ENCODE results near the gene RPS19.
"Not testable (repeated sequence)": the region's sequence is repeated elsewhere in the genome, so short reads cannot be mapped to it uniquely, and the experiment has no call there.

The RPS19 gene

DNA sequence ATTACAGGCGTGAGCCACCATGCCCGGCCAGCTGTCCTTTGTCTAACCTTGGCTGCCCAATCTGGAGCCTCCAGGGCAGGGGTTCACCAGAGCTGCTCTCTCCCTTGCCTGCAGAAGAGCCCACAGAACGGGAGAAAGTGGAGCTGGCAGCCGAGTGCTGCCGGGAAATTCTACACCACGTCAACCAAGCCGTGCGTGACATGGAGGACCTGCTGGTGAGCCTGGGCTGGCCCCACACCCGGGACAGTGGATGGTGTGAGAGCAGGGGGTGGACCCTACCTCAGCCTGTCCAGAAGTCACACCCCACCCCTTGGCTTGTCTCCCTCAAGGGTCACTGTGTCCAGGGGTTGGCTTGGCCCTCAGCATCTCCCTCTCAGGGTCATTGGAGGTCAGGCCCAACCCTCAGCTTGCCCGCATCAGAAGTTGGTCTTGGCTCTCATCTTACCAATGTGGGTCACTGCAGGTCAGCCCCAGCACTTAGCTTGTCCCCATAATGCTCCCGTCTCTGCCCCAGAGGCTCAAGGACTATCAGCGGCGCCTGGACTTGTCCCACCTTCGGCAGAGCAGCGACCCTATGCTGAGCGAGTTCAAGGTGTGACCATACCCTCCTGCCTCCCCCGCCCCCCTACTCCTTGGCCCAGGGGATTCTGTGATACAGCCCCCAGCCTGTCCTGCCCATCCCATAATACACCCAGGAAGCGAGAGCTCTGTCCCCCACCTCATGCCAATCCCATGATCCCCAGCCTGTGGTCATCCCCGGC, 43.3 kb downstream of the RPS19 start:
- DNase-seq: no peak

DNA sequence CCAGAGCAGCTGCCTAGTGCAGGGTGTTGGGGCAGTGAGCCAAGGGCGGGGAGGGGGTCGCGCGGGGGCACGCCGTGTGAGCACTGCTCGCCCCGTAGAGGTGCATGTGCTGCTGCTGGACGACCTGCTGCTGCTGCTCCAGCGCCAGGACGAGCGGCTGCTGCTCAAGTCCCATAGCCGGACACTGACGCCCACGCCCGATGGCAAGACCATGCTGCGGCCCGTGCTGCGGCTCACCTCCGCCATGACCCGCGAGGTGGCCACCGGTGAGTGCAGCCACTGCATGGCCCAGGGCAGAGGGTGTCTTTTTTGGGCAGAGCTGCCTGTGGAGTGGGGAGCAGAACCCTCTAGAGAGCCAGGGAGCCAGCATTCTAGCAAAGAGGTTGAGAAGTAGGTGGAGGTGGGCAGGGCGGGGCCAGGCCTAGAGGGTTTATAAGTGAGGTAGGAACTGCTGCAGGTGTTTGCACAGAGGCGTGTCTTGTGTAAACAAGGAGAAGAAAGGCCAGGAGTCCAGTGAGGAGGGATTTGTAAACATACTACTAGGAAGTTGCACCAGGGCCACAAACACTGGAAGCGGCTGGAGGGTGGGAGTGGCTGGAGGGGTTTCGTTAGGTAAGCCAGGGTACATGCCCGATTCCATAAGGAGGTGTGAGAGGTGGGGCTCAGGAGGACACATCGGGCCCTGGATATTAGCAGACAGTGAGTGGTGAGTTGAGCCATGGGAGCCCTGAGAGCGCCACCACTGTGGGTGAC, 44.2 kb downstream of the RPS19 start:
- no peak for DNase-seq

DNA sequence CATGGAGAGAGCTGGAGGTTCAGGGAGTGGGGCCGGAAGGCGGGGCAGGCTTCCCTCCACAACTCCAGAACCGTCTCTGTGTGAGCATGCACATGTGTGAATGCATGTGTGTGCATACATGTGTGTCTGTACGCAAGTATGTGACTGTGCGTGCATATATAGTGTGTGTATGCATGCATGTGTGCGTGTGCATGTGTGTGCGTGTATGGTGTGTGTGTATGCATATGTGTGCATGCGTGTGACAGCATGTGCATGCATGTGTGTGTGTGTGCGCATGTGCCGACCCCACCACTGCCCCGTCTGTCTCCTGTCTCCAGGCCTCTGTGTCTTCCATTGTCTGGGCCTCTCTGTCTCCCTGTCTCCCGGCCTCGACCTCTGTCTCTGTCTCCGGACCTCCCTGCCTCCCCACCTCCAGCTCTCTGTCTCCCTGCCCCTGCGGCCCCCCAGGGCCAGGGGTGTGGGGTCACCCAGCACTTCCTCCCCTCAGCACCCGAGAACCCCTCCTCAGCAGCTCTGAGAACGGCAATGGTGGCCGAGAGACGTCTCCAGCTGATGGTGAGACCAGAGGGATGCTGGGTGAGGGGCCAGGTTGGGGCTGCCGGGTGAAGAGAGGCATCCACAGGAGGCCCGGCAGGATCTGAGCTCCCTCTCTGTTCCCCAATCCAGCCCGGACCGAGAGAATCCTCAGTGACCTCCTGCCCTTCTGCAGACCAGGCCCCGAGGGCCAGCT, 45.4 kb downstream of the RPS19 start:
- DNase-seq: no peak

DNA sequence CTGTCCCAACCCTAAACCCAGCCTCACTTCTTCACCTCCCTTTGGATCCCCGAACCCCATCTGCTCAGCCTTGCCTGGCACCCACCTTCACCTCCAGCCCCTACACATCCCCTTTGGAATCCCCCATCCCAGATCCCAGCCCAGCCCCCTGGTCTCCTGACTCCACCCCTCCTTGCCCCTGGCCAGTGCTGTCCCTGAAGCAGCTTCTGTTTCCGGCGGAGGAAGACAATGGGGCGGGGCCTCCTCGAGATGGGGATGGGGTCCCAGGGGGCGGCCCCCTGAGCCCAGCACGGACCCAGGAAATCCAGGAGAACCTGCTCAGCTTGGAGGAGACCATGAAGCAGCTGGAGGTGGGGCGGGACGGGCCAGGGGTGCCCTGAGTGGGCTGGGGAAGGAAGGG, 46.2 kb downstream of the RPS19 start:
- no peak for DNase-seq

DNA sequence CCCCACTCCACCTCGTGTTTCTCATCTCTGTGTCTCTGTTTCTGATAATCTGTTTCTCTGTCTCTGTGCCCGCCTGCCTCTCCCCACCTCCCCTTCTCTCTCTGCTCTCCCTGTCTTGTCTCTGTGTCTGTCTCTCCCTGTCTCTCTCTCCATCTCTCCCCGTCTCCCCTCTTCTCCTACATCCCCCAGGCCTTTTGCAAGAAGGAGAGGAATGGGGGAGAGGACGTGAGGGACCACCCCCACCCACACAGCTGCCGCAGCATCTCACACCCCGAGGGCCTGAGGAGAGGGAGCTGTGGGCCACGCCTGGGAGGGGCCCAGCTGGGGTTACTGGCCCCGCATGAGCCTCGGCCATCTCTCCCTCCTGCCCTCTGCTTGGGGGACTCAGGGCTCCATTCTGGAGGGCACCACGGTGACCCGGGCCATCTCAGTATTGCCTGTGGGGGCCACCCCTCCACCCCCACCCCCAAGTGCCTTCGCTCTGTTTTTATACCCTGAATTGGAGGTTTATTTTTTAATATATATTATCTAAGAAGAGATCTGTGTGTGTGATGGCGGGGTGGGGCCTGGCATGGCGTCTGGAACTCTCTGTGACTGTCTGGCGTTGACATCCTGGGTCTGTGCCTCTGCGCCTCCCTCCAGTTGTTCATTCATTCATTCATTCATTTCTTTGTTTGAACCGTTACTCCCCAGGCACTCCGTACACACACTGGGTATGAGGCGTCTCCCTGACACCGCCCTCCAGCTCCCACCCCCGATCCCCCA, 47.0 kb downstream of the RPS19 start:
- no peak for DNase-seq

DNA sequence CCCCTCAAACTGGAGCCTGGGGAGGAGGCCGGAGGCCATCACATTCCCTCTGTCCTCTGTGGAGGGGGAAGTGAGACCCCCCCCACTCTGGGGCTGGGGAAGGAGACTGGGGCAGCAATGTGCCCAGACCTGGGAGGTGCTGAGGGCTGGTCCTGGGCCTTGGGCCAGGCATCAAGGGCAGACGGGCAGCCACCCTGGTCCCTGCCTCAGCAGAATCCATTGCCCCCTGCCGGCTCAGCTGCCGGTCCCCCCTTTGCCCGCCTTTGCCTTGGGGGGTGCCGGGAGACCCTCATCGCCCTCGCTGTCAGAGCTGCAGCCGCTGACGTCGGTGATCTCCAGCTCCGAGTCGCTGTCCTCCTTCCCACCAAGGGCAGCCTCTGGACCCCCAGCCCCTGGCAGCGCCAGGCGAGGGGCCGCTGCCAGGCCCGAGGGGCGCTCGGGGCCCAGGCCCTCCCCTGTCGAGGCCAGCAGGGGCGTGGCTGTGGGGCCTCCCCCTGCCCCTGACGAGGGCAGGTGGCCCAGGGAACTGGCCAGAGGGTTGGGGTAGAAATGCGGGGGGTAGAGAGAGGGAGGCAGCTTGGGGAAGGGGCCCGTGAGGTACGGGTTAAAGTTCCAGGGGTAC, 48.0 kb downstream of the RPS19 start:
- DNase-seq: no peak

DNA sequence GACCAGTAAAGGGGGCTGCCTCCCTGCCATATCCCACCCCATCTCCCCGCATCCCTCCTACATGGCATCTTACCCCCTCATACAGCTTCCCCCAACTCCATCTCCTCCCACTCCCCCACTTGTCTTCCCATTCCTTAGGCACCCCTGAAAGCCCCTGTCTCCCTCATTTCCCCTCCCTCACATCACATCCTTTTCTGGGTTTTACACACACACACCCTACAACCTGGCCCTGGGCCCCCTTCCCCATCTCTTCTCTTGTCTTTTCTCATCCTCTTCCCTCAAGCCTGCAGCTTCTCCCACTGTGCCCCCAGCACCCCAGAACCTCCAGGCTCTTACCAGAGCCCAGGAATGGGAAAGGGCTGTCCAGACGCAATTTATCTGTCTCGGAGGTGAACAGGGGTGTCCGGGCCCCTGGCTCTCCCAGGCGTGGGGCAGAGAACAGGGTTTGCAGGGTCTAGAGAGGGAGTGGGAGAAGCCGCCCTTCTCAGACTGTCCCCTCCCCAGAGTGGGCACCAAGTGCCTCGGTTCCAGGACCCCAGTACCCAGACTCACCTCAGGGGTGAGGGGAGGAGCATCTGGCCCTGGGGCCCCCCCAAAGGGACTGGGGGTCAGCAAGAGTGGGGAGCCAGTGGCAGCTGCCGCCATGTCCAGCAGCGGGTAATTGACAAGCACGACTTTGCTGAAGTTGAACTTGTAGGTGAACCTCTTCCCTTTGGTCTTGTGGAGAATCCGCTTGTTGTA, 48.8 kb downstream of the RPS19 start:
- DNase-seq: no peak

DNA sequence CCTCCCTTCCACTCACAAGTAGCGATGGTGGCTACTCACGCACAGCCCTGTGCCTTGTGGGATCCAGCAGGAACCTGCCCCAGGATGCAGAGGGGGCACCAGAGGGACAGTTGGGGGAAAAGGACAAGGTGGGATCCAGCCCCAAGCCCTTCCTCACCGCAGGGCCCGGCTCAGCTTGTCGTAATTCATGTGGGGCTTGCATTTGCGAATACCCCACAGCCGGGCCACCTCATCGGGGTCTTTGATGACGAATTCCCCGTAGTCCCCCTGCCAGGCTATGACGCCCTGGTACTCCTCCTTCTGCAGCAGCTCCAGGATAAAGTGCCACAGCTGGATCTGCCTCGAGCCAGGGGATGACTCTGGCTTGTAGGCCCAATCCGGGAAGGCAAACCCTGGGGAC, 49.7 kb downstream of the RPS19 start:
- DNase-seq: no peak

DNA sequence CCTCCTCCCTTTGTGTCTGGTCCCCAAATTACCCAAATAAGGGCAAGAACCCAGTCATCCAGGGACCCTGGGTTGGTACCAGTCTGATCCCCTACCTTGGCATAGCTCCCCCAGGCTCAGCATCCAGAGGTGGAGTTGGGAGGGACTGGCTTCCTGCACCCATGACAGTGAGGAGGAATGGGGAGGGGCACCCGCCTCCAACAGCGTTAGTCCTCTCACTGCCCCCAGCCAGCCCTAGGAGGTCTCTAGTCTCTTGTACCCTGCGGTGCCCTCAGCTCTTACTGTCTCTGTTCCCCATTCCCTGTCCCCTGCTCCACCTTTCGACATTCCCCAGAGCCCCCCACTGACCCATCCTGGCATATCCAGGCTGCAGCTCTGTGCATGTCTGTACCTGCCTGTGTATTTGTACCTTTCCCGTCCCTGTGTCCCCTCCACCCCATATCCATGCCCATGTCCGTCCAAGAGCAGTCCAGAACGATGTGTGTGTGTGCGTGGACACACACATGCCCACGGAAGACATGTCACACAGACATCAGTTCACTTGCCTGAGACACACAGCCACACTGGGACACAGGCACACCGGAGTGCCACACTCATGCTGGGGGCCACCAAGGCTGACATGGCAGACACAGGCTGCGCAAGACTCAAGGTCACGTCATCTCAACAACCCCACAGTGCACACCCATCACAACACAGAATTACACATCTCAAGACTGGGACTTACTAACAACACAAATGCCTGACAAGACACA, 50.4 kb downstream of the RPS19 start:
- no peak for DNase-seq

DNA sequence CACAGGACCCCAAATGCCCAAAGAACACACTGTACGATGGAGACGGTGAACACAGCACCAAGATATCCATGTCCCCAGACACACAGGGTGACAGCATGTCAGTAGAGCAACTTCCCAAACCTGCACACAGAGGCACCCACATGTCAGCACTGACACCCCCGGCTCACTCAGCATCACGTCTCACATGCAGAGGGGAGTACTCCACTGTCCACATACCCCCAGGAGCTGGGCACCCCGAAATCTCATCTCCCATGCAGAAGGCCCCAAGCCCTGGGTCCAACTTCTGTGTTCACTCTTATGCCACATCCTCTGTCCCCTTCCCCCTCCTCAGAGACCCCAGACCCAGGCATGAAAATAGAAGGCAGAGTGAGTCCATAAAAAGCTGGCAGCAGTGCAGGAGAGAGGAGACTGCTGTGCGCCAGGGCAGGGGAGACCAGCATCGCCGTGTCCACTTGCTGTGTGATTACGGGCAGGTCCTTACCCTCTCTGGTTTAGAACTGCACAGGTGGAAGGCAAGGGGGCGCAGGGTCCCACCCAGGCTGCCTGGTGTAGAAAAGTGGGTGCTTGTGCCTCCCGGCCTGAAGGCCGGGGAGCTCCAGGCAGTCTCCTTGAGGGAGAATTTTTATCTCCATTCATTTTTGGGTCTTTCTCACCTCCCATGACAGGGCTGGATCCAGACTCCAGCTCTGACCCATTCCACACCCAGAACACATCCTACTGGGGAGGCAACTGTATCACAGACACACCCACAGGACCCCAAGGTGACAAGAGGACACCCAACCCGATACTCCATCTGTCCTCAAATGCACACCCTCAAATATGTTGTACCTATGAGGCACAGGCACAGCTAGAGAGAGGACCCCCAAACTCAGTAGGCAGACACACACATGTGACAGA, 51.2 kb downstream of the RPS19 start:
- no peak for DNase-seq

DNA sequence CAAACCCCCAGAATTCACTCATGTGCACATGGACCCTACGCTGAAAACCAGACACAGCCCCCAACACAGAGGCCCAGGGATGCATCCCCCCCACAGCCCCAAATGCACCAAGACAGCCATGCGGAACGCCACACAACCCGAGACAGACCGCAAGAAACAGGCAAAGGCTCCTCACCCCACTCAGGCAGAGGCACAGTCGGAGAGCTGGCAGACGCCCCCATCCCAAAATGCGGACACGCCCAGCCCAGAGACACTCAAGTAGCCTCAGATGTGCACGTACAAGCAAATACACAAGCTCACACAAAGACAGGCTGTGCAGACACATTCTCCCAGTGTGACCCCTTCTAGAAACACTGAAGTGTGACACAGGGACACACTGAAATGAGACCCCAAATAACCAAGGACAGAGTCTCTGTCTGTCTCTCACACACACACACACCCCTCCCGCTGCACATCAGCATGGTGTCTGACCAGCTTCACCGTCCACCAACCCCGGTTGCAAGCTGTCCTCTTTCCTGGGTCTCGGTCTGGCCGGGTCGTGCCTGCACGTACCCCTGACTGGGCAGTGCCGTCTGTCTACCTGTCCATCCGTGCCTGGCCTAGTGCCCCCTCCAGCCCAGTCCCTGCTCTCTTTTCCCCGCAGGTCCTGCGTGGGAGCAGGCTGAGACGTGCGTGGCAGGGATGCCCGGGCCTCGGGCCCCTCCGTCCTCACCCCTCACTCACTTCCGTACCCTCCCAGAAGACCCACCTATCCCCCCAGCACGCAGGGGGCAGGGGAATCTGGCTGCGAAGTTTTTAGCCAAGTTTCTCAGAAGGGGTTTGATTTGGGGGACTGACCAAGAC, 52.1 kb downstream of the RPS19 start:
- DNase-seq: no peak

DNA sequence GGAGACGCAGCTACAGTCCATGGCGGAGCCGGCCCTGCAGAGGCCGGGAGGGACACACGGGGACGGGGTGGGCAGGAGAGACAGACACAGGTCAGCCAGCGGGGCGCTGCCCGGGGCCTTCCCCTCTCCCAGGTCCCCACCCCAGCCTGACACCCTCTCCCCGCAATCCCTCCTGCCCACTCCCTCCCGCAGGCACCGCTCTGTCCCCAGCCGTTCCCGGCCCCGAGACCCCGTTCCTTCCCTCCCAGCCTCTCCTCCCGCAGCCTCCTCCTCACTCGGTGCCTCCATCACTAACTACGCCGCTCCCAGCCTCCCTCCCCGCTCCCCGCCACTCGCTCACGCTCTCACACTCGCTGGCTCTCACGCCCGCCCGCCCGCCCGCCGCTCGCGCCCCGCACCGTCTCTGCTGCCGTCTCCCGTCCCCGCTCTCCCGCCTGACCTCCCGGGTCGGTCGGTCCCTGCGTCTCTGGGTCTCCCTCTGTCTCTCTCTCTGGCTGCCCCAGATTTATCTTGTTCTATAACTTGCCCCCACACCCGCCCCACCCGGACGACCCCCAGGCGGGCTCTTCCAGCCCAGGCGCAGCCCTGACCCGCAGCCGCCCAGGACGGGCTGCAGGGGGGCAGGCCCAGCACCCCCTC, 53.0 kb downstream of the RPS19 start:
- DNase-seq: no peak

DNA sequence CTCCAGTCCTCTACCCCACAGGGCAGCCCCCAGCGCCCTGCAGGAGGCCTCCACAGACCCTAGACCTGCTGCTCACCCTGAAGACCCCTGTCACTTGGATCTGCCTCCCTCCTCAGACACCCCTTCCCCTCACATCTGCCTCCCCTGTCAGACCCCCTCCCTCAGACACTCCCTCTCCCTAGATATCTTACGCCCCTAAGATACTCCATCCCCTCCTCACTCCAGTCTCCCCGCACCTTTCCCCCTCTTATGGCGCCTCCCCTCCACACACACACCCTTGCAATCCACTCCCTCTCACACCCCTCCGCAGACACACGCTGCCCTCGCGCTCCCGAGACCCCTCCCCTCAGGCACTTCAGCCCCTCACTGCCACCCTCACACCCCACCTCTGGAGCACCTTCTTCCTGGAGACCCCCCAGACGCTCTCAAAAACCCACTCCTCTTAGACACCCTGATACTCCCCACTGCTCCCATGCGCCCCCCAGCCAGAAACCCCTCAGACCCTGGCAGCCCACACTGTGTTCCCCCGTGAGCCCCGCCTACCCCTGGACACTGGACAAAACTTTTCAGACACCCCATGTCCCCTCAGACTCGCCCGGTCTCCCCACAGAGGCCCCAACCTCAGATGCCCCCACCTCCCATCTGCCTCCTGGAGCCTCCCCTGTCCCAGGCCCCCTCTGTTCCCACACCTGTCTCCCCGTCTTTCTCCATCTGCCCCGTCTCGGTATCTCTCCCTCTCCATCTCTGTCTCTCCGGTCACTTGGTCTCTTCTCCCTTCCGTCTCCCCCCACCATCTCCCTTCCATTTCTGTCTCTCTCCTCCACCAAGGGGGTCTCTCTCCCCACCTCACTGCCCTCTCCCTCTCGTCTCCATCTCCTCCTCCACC, 53.7 kb downstream of the RPS19 start:
- no peak for DNase-seq

DNA sequence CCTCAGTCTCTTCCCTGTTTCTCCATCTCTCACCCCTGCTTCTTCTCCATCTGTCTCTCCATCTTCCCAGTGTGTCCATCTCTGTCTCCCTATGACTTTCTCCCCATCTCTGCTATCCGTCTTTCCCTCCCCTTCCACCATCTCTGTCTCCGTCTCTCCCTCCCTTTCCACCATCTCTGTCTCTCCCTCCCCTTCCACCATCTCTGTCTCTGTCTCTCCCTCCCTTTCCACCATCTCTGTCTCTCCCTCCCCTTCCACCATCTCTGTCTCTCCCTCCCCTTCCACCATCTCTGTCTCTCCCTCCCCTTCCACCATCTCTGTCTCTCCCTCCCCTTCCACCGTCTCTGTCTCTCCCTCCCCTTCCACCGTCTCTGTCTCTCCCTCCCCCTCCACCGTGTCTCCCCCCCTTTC, 54.4 kb downstream of the RPS19 start:
- DNase-seq: not testable (repeated sequence)

DNA sequence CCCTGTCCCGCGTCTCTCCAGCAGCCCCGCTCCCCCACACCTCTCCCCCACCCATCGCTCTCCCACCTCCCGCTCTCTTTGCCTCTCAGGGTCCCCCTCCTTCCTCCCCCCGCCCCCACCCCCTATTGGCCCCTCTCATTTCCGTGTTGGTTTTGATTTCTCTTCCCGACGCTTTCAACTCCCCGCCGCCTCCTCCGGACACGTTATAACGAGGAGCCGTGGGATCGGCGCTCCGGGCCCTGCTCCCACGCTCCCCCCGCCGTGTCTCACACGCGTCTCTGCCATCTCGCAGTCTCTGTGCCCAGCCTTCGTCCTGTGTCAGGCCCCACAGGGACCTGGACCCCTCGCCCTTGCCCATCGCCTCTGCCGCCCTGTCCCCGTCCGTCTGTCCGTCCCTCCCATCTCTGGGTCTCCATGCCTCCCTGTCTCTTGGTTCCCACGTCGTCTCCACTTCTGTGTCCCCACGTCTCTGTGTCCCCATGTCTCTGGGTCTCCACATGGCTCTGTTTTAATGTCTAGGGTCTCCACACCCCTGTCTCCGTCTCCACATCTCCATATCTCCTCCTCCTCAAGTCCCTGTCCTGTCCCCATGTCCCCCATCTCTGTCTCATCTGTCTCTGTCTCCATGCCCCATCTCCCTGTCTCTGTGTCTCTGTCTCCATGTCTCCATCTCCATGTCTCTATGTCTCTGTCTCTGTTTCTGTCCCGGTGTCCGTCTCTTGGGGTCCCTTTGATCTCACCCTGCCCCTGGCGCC, 55.1 kb downstream of the RPS19 start:
- no peak for DNase-seq

DNA sequence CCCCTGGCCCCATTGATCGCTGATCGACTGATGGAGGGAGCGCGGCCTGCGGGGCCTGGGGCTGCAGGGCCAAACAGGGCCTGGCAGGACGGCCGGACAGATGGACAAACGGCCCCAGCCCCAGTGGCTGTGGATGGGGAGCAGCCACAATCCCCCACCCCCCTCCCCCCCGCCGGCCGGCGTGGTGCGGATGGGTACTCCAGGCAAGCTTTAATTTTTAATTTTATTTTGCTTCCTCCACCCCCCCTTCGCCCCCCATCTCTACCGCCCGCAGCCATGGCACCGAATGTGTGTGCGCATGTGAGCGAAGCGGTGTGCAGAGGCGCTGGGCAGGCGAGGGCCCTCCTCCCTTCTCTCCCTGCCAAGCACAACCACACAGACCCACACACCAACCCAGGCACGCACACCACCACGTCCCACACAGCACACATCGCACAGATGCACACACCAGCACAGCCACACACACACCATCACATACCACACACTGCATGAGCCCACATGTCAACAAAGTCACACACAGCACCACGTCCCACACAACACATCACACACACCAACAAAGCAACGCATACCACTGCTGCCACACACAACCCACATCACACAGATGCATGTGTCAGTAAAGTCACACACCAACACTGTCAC, 55.8 kb downstream of the RPS19 start:
- DNase-seq: no peak
